HG03095 (cell line): ENCODE measurements around the gene PROSER2.
"Not testable (repeated sequence)": the region's sequence is repeated elsewhere in the genome, so short reads cannot be mapped to it uniquely, and the experiment has no call there.

ENCODE experiments used
- ATAC-seq: cut with Tn5 transposase; IDR thresholded peaks from one replicate; pipeline ENCODE4 v1.9.1; 2021; ENCODE audit warnings: moderate library complexity; ENCODE audit not compliant: unreplicated experiment

Gene PROSER2

DNA sequence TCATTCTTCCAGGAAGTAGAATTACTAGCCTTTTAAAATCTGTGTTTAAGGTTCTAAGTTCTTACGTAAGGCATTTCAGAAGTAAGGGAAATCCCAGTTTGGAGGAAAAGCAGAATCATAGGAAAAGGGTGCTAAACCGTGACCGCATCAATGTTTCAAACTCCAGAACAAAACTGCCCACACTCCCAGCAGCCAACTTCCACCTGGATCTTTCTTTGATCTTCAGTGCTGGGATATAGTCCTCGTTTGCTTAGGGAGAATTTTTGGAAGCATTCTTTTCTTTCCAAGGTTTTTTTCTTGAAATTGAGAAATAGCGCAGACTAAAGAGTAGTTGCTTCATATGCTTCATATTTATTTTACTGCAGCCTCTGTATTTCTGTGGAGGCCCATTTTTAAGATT is 8.9 kb downstream of the PROSER2 start:
- no peak for ATAC-seq

DNA sequence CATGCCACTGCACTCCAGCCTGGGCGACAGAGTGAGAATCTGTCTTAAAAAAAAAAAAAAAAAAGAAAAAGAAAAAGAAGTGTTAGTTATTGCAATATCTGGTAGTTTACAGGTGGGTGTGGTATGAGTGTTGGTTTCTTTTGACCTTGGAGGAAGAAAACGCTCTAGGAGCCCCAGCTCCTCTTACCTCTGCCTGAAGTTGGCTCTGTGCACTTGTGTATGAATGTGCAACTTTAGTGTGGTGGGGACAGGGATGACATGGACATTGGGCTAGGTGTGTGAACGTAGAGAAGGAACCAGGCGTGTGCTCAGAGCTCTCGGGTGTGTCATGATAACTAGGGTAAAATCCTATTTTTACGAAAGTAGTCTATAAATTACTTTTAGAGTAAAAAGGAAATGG is 11.9 kb downstream of the PROSER2 start:
- ATAC-seq: no peak

DNA sequence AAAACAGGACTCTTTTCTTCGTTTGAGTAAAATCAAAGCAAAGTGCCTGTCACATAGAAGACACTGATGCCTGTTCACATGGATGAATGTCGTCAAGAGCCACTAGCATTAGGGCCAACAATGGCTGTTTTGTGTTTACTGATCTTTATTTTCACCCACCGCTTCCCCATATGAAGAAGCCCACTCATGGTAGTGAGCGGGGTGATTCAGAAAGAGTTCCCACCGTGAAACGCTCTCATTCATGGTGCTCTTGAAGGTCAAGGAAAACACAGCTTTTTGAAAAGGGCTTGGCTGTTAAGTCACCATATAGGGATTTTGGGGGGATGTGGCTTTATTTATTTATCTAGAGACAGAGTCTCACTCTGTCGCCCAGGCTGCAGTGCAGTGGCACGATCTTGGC is 12.5 kb downstream of the PROSER2 start:
- no peak for ATAC-seq

DNA sequence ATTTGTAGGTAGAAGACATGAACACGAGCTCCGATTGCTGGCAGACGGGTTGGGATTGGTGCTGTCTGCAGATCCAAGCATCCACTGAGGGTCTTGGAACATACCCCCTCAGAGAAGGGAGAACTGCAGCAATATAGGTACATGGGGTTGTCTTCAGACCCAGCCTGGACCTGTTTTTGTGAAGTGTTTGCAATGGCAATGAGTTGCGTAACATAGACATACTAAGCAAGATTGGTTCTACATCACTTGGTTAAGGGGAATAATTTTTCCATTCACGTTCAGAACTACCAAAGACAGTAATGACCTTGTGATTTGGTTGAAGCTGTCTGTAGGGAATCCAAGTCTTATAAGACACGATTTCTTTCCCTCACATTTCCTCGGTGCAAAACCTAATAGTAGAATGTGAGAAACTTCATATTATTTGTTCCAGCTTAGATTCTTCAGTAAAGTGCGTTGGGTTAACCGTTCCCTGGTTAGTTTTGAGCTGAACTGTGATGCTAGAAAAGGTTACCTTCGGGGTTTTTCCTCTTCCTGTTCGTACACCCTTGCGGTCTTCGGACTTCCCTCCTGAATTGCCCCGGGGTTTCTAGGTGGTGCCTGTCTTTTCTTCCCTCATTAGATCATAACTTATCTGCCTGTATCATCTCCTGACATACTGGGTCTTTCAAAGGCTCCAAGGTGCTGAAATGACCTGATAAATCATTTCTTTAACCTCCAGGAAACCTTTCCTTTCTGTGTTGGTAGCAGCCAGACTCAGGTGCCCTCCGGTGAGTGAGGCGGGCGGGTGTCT is 14.4 kb downstream of the PROSER2 start:
- no peak for ATAC-seq

DNA sequence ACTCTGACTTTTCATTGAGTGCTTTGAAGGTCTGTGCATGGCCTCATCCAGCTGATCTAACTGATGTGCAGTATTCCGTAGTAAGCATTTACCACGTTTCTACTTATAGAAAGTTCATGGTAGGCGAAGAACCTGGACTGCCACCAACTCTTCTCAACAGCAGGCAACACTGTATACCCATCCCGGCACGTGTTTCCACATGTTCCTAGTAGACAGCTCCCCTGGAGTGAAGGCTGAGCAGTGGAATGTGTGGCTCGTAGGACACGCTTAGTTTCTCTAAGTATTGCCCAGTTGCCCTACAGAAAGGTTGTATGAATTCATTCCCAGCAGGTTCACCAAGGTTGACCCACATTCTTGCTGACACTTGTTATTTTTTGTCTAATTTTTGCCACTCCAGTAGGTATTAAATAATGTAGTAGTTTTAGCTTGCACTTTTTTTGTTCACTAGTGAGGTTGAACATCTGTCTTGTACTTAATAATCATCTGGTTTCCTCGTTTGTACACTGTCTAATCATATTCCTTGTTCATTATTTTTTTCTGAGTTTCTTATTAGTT is 15.2 kb downstream of the PROSER2 start:
- no peak for ATAC-seq

DNA sequence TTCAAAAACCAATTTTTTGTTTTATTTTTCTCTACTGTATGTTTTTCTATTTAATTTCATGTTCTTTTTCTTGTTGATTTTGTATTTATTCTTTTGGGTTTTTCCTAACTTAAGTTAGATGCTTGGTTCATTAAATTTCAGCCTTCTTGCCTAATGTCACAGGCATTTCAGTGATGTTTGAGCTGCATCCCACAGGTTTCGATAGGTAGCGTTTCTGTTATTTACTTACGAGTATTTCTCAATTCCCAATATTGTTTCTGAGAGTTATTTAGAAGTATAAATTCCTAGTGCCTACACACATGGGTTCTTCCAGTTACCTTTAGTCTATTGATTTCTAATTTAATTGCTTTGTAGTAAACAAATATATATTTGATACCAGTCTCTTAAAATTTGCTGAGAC is 18.2 kb downstream of the PROSER2 start:
- no peak for ATAC-seq

DNA sequence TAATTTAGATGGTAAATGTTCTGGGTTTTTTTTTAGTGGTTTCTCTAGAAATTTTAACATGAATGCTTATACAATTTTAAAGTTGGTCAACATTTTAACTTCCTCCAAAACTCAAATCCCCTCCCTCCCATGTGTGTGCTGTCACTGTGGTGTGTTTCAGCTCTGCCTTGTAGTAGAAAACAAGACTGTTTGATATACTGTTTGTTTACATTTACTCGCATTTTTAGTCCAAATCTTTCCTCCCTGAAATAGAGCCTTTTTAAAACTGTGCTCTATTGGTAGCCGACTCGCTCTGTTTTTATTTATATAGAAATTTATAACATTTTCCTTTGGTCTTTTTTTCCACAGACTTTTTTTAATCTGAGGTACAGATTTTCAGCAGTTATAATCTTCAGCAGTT is 19.3 kb downstream of the PROSER2 start:
- no peak for ATAC-seq

DNA sequence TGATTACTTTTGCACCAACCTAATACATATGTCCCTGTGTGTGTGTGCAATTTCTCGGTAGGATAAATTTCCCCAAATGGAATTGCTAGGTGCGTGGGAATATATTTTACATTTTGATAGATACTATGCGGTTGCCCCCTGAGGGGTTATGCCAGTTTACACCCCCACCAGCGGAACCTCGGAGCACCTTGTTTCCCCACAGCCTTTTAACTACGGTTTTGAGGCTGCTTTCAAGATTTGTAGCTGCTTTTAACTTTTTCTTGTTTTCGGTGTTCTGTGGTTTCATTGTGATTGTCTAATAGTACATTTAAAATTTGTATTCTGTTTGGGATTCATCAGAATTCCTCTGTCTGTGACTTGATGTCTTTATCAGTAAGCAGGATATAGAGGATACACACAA is 22.0 kb downstream of the PROSER2 start:
- no peak for ATAC-seq

DNA sequence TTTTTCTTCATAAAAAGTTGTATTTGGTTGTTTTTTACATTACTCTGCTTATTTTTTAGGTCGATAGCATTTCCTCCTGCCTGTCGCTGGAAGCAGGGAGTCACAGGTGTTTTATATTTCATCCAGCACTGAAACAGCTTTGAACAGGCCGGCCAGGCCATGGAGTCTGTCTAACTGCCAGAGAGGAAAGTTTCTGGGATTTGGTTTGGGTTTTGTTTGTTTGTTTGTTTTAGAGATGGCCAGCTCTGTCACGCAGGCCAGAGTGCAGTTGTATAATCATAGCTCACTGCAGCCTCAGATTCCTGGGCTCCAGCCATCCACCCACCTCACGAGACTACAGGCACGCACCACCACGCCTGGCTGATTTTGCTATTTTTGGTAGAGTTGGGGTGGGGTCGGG is 23.4 kb downstream of the PROSER2 start:
- ATAC-seq: no peak

DNA sequence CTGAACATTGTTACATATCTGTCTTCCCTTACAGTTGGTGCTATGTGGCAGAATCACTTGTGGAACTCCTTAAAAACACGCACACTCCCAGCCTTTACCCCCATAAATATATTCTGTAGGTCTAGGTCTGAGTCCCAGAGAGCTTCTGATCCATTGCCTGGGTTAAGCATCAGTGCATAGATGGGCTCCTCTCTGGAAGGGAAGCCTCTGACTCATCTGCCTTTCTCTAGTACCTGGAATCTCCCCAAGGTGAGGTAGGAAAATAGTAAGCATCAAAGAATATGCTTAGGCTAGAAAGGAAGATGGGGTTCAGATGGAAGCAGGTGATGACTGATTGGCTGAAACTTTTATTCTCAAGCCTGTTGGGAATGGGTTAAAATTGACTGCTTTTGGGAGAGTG is 26.1 kb downstream of the PROSER2 start:
- ATAC-seq: no peak

DNA sequence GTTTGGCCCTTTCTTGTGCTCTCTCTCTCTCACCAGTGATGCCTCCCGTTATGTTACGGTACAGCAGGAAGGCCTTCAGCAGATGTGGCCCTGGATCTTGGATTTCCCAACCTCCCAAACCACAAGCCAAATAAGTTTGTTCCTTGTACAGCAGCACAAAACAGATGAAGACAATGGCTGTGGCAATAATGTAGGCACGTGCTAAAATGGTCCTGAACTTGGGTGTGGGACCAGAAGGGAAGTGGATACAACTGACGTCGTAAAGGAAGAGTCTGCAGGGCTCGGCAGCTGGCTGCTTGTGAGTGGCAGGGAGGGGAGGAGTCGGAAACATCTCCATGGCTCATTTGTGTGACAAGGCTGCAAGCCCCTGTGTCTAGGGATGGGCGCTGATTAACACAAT is 26.8 kb downstream of the PROSER2 start:
- ATAC-seq: no peak

DNA sequence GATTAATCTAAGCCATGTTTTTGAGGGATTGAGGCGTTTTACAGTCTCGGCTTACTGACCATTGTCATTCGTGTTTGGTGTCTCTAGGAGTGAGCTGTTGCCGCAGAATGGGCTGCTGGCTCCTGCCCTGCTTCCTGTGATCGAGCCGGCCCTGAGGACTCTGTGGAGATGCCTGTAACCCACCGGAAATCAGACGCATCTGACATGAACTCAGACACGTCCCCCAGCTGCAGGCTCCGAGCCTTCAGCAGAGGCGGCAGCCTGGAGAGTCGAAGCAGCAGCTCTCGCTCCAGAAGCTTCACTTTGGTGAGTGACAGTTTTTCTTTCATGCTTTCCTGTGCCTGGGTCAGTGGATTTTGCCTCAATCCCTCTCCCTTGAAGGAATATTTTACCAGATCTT is 28.8 kb downstream of the PROSER2 start:
- no peak for ATAC-seq

DNA sequence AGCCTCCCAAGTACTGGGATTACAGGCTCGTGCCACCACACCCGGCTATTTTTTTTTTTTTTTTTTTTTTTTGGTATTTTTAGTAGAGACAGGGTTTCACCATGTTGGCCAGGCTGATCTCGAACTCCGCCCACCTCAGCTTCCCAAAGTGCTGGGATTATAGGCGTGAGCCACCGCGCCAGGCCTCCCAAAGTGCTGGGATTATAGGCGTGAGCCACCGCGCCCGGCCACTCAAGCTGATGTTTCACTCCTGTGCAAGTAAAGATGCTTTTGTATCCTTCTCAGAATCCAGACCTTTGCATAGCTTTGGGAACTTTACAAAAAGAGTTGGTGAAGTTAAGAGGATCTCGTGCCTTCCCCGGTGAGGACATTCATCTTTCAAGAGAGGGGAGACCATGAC is 29.5 kb downstream of the PROSER2 start:
- ATAC-seq: not testable (repeated sequence)

DNA sequence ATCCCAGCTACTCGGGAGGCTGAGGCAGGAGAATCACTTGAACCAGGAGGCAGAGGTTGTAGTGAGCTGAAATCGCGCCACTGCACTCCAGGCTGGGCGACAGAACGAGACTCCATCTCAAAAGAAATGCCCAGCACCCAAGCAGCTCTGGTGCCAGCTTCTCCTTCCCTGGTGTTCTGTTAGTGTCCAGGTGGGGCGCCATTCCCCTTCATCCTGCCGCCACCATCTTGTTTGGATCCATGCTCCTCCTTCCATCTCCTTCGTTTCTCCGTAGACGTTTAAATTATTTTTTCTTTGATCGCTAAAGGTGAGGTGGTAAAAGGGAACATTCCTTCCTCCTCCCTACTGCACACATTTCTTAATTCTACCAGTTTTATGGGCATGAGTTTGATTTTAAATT is 30.3 kb downstream of the PROSER2 start:
- ATAC-seq: no peak

DNA sequence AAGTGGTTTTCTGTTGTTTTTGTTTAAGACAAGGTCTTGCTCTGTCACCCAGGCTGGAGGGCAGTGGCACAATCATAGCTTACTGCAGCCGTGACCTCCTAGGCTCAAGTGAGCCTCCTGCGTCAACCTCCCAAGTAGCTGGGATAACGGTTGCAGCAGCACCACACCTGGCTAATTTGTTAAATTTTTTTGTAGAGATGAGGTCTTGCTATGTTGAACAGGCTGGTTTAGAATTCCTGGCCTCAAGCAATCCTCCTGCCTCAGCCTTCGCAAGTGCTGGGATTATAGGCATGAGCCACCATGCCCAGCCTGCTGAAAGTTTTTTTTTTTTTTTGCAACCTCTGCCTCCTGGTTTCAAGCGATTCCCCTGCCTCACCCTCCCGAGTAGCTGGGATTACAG is 31.1 kb downstream of the PROSER2 start:
- no peak for ATAC-seq

DNA sequence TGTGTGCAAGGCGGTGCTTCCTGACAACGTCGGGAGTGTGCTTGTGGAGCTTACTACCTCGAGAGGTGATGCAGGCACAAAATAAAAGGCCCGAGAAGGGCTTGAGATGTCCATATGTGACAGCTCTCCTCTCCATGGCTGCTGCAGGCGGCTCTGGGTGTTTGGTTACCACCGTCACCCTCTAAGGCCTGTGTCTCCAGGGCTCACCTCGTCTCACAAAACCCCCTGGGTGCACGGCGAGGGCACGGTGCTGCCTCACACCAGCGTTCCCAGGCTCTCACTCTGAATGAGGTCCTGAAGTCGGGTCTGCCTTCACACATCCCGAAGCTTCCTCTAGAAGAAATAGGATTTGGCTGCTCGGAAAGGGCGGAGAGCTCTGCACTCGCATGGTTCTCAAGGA is 32.9 kb downstream of the PROSER2 start:
- no peak for ATAC-seq

DNA sequence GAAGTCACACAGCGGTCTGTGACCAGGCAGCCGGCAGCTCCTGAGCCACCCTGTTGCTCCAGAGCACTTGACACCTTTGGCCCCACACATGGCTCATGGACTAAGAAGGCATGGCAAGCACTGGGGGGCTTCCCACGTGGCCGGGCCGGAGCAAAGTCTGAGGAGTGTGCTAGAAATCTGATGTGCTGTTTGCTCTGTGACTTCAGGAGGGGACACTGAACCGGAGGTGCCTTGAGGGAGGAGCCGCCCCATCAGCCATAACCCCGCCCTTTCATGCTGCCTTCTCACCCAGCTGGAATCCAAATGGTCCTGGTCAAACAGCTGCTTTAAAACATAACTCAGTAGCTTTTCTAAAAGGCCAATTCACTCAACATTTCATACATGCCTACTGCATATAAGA is 33.5 kb downstream of the PROSER2 start:
- ATAC-seq: no peak

DNA sequence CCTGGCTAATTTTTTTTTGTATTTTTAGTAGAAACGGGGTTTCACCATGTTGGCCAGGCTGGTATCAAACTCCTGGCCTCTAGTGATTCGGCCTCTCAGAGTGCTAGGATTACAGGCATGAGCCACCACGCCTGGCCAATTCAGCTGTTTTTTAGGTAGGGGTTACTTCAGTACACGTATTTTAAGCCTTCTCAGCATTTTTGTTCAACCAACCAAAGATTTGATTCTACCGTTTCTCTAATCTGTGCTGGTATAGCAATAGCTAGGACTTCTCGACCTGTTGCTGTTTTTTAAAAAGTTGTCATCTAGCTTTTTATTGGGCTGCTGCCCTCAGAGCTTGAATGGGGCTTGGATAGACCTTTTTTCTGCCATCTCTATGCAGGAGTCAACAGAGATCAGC is 34.9 kb downstream of the PROSER2 start:
- no peak for ATAC-seq

DNA sequence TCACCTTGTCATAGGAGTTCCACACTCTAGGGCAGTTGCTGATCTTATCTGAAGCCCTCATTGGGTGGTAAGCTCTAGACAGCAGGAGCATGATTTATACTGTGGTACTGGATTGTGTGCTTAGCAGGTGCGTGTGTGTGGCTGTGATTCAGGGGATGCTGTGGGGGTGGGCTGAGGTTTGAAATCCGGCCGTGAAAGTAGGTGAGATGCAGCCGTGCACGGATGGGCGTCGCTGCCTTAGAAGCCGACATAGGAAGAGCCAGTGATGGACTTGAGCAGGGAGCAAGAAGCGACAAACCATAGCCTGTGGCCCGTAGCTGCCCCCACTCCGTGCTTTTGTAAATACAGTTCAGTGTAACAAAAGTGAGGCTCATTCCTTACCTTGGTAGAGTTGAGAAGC is 38.2 kb downstream of the PROSER2 start:
- ATAC-seq: no peak

DNA sequence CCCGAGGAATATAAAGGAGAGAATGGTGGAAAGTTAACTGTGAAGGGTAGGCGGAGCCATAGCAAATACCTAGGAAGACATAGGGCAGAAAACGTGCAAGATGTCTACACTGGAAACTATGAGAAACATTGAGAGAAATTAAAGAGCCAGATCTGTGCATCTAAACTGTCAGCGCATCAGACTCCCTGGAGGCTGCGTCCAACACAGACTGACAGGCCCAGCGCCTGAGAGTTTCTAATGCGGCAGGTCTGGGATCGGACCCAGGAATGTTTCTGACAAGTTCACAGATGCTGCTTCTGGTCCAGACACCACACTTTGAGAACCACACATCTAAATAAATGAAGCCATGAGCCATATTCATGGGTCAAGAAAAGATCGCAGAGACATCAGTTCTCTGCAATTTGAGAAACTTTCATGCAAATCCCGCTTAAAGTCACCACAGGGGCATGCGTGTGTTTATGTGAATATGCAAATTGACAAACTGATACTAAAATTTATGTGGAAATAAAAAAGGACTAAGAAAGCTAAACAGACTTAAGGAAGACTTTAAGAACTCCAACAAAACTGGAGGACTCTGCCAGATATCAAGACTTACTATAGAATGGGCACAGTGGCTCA is 38.8 kb downstream of the PROSER2 start:
- no peak for ATAC-seq

DNA sequence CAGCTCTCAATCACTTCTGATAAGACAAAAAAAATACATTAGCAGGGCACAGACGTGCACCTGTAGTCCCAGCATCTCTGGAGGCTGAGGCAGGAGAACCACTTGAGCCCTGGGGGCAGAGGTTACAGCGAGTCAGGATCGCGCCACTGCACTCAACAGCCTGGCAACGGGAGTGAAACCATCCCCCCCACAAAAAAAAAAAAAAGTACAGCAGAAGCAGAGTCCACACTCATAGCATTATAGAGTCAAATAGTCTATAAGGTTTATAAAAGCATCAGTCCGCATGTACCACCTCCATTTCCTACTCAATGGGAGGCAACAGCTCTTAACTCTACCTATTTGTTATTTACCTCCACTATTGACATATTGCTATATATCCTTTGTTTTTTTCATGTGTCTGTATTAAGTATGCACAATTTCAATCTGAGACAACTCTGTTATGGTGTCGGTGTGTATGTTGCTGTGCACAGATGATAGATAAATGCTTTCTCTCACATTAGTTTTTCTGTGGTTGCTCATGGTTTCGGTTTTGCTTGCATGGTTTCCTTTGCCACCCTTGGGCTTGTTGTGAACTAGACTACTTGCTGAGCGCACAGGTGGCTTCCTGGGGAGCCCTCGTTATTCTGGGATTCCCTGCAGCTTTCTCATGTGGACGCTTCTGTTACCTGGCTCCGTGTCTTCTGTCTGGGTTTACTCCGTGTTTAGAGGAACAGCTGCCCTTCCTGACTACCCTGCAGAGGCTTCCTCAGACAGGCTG is 40.4 kb downstream of the PROSER2 start:
- ATAC-seq: peak; percentile 96

DNA sequence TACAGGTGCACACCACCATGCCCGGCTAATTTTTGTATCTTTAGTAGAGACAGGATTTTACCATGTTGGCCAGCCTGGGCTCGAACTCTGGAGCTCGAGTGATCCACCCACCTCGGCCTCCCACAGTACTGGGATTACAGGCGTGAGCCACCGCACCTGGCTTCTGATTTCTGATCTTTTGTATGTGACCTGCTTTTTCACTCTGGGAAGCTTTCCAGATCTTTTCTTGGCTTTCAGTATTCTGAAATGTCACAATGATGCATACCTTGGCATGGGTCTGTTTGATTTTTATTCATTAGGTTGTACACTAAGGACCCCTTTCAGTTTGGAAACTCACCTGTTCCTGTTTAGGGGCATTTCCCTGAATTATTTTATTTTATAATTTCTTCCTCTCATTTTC is 41.6 kb downstream of the PROSER2 start:
- ATAC-seq: no peak
